GM12873 (cell line): ENCODE results near the gene SCN10A.

ENCODE experiments used
- CTCF ChIP-seq: IDR thresholded peaks from 2 replicates; pipeline ENCODE4 v1.5.1; 2012; ENCODE audit warnings: low read depth, mild to moderate bottlenecking, moderate library complexity, low read length, control low read depth; ENCODE audit not compliant: insufficient read depth; ENCODE audit errors: missing control alignments

Gene SCN10A

DNA sequence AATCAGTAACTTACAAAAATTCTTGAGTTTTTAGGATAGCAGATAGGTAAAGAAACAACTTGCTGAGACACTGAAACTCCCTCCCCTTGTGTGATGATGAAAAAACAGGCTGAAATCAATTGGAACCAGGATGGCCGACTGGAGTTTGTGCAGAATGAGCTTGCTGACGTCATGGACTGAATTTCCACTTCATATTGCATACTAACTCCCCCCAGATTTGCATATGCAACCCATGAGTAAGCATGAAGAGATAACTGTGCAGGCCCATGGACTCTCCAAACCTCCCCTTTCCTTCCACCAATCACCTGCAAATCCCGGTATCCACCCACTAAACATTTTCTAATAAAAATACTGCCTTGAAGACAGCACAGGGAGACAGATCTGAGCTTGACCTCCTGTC lies 84.5 kb downstream of the SCN10A start:
- no peak for TF ChIP-seq CTCF

GRCh38 chr3:38730281-38730680 lies 85.7 kb downstream of the SCN10A start:
- TF ChIP-seq CTCF: no peak

DNA sequence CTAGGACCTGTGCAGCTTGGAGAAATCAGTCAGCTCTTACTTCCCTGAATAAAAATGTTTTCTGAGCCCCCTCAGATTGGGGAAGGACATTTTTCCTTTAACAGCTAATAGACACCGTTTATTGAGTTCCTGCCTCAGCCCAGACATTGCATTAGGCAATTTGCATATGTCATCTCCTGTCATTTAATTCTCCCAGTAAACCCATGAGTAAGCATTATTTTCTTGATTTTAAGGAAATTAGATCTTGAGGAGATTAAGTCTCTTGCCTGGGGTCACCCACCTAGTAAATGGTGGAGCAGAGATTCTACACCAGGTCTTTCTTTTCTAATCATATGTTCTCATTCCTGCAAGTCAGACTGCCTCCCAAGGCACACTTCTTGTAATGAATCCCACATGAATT lies 88.0 kb downstream of the SCN10A start:
- no peak for TF ChIP-seq CTCF

DNA sequence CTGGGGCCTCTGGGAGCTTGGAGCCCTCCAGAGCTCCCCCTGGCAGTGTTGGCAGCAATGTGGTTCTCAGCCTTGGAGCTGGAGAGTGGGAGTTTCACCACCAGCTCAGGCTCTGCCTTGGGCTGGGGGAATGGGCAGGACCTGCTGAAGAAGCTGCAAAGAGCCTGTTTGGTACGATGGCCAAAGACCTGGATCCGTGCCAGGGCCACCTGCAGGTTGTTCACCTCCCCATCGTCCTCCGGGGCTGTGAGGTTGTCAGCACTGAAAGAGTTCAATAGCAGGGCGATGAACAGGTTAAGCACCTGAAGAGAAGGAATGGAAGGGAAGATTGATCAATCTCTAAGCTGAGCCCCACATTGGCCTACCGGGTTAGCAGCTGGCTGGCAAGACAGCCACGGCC lies 89.3 kb downstream of the SCN10A start:
- no peak for TF ChIP-seq CTCF

- no peak for TF ChIP-seq CTCF
Measured at GRCh38 chr3:38725726-38726419, 90.1 kb downstream of the SCN10A start.

DNA sequence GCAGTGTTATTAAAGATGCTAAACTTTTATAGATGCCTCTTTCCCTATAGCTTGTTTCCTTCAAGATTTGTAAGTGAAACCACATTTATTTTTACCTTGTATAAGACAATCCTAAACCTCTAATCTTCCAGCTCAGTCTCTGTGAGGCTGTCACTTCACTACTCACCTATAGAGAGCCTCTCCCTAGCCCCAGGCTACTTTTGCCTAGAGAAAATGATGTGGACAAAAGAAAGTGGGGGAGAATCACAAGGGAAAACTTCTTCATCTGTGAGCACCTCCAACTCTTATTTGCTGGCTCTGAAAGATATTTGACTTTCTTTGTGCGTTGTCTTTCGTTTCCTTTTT lies 91.7 kb downstream of the SCN10A start:
- no peak for TF ChIP-seq CTCF

DNA sequence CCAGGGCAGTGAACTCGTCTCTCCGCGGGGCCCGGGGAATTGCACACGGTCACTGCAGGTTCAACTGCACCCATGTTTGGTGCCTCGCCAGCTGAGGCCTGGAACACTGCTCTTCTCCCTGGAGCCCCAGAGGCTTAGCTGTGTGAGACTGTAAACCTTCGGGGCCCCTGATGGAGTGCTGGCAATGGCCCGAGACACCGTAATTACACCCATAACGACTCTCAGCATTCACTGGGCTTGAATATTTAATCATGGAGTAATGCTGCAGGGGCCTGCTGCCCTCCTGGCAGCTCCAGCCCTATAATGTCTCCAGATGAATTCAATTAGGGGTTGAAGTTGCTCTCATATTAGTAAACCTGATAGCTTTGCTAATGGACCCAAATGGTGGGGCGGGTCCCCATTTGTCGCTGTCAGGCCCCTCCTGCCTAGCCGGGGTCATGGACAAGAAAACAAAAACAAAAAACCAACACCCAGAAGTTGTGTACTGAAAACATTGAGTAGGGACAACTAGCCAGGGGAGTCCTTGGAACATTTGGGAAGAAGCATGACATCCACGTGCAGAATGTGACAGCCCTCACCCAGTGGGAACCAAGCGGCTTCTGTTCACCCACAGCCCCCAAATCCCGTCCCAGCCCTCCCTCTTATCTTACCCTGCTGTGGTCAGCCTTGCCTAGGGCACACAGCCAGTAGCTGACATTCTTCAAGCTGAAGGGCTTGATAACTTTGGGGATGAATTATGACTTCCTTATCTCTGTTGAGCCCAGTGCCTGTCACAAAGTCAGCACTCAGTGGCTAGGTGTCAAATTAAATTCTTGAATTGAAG lies 92.2 kb downstream of the SCN10A start:
- TF ChIP-seq CTCF: no peak
